T follicular helper cell (primary cell): Measurements from ENCODE around the gene TCF7L2.

ENCODE experiments used
- DNase-seq: peaks from one replicate; pipeline ENCODE4 v3.0.0-alpha.2; 2020; ENCODE audit warnings: low read depth

Gene TCF7L2

DNA sequence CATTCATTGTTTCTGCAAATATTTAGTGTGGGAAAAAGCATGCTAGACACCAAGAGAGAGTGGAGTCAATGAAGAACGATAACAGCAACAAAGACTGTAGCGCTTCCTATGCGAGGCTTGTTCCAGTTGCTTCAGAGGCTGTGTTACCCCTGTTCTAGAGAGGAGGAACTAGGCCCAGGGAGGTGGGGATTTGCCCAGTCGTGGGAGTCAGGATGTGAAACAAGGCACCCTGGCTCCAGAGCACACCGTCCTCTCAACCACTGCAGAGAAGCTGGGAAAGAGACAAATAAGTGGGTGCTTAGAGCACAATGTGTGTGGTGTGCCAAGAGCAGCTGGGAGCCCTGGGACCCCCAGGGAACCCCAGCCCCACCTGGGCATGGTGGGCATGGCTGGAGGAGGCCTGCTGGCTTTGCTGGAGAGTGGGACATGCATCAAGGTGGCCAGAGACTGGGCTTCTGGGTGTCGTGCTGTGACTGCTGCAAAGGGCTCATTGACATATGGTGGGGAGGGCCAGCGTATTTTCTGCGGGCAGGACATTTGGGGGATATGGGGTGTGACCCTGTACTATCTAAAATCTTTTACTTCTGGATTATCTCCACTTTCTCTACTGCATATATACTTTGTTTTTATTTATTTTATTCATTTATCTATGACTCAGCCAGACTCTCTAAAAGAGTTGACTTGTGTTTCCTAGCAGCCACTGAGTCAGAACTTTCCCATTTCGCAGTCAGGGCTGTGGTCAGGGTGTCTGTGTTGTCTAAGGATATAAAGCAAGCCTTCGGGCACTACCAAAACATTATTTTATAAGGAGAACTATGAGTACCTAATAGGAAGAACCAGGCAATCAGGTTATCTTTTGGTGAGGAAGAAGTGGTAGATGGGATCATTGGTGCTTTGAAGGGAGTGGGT, 95.4 kb downstream of the TCF7L2 start:
- no peak for DNase-seq

DNA sequence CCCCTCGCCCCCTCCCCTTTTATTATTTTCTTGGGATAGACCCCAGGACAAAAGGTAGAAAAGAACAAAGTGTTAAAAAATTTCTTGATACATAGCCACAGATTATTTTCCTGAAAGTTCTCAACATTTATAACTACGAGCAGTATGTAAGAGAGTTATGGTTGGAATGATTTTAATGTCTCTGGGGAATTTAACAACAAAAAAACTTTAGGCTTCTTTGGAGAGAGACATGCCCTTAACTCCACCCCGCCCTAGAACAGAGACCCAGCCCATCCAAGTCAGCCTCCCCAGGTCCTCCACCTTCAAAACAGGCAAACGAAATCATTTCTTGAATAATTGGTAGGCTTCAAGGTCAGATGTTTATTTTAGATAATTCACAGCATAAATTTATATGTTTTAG, 97.1 kb downstream of the TCF7L2 start:
- DNase-seq: no peak

DNA sequence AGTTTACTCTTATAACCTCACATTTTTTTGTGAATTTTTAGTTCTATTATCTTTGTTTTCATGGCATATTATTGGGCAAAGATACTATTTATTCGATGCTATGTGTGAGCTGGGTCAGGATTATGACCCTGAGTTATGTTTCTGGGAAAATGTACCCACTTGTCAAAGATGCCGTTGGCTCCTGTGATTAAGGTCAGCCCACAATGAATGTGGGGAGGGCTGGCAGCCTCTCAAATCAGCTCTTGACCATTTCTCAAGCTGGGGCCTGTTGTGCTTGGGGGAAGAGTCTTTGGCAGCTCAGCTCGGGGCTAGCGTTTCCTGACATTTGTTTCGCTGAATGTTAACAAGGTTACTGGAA, 97.5 kb downstream of the TCF7L2 start:
- DNase-seq: no peak

DNA sequence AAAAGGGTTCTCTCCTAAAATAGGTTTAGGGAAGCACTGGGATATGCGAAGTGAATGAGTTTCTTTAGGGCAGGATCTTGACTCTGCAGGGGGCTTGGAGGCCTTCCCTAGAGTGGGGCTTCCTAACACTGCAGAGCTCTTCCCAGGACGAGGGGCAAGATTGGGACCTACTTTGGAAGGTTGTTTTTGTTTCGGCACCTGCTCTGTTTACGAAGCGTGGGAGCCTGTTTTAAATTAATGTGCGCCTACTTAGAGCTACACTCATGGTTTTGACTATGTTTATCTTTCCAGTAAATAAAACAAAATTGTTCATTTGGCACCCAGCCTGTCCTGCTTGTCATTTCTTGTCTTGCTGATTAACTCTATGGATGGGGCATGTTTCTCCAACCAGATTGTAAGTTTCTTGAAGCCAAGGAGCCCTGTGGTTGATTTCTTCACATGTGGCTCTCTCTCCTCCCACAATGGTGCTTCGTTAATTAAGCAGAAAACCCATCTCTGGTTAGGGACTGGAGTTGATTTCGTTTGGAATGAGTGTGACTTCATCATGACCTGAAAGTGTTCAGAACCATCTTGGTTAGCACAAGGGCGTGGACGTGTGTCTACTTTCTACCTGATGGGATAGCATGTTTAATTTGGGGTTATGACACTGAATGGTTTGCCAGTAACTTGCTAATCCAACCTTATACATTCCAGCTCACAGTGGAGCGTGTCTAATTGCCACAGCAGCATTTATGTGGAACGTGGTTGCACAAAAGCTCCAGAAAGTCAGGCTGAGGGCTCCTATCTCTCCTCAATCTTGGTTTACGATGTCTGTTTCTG, 98.1 kb downstream of the TCF7L2 start:
- no peak for DNase-seq

DNA sequence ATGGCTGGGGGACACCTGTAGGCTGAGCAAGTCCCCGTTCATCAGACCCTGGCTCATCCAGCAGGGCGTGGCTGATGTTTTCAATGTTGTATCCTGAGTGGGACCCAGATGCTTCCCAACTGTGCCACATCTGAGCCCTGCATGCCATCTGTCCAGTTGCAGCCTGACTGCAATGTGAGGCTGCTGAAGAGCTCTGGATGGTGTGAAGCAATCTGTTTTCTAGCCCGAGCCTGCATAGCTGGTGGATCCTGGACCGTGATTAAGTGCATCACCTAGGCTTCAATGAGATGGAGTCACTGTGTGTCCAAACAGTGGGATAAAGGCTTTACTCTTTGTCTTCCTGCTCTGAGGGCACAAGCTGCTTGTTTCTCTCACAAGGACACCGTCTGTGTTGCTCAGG, 99.8 kb downstream of the TCF7L2 start:
- DNase-seq: no peak

DNA sequence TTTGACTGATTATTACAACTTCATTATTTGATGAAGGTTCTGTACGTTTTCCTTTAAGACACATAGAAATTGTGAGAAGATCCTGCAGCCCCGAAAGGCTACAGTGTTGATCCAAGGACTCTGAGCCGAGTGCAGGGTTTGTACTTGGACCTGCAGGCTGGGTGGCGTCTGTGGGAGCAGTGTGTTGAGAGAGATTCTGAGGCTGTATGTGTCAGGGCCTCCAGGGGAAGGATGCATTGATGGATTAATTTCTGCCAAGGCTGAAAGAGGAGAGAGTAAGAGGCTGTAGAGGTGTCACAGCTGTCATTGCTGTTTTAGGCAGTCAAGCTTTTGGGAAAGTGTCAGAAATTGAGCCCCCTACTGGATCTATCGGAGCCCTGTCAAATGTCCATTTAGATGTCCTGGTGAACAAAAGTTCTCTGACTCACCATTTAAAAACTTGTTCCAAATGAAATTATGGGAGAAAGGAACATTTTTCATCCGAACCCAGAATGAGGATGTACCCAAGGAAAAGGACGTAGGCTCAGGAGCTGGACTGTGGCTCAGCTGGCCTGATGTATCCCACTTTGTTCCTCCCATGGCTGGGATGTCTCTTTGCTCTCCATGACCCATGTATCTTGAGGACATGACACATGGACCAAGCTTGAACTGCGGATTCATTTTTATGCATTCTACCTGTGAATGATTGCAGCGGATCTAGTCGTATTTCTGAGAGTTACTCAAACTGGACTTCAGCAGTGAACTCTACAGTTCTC, 102.2 kb downstream of the TCF7L2 start:
- DNase-seq: no peak

DNA sequence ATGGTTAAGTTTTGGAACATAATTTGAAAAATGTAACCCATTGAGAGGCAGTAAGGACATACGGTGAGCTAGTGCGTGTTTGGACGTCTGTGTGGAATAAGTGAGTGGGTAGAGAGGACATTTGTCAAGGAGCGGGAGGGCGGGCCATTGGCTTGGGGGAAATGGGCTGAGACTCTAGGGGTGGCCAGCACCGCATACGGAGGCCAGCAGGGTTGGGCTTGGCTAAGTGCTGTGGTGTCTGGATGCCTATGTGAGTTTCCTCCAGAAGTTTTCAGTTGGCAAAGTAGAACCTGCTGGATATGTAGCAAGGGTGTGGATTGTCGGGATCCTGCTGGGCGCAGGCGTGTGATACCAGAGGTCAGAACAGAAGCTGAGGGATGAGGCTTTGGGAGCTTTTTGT, 103.0 kb downstream of the TCF7L2 start:
- DNase-seq: no peak

DNA sequence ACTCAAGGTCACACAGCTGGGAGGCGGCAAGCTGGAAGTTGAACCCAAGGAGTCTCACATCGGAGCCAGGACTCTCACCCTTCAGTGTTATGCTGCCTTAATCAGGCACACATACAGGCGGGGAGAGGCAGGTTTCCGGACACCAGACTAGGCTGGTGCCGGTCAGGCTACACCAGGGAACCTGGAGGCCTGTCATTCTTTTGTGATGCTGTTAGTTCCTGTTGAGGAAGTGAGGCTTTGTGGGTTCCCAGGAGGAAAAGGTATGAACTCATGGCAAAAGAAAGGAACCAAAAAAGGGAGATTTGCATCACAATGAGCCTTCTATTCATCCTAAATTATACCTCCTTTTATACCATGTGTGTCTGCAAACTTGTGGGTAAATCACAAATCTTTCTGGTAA, 103.8 kb downstream of the TCF7L2 start:
- no peak for DNase-seq

DNA sequence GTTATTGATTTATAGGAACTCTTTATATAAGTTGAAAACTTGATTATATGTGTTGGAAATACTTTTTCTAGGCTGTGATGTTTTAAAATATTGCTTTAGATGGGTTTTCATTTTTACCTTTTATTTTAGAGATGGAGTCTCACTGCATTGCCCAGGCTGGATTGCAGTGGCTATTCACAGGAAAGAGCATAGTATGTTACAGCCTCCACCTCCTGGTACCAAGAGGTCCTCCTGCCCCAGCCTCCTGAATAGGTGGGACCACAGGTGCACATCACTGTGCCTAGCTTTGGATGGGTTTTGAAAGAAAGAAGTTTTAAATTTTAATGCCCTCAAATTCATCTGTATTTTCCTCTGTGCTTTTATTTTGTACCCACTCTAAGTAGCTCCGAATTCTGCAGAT, 105.4 kb downstream of the TCF7L2 start:
- DNase-seq: no peak

DNA sequence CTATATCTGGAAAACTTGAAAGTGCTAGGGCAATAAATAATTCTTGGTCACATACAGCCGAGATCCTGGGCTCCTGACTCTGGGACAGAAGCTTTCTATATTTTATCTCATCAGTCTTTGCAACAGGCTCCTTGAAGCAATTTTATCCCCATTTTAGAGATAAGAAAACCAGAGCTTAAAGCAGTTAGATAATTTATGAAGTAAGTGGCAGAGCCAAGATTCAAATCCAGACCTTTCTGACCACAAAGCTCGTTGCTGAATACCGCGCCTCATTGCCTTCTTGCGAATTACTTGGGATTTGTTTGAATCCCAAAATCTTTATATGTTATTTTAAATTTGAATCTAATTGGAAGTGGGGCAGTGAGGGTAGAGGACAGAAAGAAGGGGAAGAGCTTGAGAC, 106.0 kb downstream of the TCF7L2 start:
- DNase-seq: no peak

DNA sequence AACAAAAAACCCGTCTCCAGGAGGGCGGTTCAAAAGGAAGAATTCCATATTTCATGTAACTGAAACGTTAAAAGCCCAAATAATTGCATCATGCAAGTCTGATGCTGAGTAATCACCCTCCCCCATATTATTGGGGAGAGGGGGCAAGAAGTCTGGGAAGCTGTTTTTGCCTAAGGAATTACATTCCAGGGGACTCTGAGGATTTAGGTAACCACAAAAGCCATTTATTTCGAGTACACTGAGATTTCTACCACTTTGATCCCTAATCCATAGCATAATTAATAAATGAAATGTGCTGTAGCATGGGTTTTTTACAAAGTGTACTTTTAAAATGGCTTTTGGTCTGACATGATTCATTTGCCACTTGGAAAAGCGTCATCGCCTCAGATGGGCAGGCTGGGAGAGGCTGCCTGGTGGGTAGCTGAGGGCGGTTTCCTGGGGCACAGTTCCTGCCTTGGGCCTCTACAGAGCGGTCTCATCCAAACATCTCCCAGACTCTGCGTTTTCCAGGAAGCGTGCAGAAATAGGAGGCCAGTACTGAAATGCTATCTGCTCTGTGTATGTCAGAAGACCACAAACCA, 106.5 kb downstream of the TCF7L2 start:
- DNase-seq: no peak

DNA sequence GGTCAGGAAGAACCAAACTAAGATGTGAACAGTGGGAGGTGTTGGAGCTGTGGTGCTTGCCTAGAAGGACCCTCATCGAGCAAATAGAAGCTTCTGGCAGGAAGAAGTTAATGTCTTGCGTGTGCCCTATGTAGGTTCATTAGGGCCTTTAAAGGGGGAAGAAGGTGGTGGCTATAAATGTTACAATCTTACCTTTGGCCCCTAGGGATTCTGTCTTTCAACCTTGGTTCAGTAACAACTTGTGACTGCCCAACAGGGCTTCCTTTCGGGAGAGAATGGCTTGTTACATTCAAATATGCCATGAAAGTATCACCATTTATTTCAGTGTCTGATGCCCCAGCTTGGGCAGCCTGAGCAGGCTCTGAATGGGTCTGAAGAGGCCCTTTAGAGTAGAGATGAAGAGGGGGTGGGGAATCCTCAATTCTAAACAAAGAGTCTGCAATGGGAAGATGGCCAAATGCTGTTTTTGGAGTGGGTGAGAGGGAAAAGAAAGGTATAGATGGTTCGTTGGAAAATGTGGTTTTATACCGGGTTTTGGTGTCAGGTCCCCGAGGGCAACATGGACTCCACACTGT, 108.0 kb downstream of the TCF7L2 start:
- DNase-seq: no peak

DNA sequence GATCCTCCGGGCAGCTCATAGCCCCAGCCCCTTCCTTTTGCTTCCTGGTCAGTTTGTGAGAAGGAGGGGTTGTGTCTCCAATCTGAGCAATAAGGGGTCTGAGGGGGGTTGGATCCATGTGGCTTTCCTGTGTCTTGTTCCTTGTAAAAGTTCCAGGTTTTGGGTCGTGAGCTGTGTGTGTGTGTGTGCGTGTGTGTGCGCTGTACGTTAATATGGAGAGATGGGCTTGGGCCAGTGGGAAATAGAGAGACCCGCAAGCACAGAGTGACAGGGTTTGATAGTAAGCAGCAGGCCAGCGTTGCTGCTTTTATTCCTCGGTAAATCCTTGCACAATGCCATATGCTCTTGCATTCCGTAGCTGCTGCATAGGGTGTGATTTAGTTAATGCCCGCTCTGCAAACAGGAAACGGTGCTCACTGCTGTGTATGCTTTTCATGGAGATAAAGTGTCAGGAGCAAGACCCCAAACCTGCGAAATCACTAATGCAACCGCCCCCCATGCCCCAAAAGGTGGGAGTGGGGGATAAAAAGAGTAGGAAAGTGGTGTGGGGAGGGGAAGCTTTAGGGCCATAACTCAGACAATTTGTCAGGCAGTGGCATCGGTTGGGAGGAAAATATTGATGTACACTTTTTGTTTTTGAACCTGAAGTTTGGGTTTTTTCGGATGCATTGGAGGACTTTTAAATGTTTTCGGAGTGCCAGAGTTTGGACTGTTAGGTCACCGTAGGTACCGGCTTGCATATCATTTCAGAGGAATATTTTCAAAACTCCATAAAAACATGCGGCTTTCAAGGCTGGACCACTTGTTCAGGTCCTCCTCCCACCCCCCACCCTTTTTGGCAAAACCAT, 108.7 kb downstream of the TCF7L2 start:
- DNase-seq: no peak

DNA sequence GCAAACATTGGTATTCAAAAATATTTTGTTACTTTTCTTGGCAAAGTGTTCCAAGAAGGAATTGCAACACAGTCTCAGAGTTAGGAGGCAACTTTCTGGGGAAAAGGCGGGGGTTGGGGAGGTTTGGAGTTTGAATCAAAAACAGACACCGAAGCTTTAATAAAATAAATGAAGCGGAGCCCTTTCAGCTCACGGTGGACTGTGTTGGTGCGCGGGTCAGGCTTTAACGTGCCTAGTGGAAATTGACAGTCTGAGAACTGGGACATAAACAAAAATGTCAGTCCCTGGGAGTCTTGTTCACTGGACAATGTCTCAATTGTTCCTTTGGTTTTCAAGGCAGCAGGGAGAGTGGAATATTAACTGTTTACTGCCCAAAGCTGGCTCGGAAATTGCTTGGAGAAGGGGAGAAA, 109.3 kb downstream of the TCF7L2 start:
- DNase-seq: no peak

DNA sequence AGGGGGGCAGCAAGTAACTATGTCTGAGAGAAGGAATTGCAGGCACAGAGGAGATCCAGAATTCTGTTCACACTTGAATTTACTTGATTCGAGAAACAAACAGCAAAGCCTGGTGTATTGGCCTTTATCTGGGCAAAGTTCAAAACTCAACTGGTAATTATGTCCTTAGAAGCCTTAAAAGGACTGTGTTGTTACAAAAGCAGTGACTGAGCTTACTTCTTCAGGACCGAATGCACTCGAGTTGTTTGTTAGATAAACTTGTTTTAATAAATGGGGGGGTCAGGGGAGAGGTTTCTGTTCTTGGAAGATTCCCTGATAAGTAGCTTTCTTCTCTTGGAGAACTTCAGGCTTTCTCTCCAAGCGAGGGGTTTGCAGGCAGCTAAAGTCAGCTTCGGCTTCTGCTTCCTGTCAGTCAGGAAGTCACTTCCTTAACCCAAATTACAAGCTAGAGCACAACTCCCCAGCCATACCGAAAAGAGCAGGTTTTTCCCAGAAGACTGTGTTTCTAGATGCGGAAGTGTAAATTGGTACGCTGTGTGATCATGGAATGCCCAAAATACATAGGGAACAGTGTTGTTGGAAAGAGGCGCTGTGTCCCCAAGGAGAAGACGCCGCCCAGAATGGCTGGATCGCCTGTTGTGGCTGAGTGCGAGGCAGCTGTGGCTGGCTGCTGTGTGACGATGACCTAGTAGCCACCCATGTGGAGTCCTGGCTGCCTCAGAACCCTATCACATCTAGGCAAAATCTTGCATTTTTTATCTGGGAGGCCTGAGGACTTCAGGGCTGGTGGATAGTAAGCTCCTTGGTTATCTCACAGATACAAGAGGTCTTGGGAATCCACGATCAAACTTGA, 110.4 kb downstream of the TCF7L2 start:
- DNase-seq: no peak

DNA sequence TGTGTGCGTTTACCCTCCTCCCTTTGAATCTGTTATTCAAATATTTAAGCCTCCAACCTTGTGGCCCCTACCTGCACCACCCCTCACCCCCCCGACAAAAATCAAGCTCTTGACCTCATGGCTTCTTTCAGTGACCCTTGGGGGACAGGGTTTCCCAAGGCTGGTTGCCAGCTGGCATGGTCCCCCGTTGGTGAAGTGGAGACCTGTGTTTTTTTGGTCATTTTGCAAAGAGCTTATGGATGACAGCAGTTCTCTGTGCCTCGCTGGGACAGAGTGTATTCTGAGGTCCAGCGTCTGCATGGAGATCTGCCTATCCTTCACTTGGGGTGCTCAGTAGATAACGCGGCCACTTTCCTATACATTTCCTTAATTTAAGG, 111.0 kb downstream of the TCF7L2 start:
- no peak for DNase-seq

DNA sequence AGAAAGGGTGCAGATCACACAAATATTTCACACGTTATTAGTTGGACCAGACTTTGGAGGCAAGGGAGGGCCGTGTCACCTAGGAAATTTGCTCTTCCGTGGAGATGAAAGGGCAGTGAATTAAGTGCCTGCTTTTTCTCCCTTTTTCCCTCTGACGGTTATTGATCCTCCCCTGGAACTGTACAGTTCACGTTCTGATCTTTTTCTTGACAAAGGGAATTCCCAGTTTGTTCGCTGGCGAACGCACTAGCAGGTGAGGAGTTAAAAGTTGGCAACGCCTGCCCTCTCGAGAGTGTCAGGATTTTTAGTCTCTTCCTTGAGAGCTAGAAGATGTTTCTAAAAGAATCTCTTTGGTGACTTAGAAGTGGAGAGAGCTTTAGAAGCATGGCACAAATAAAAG, 111.5 kb downstream of the TCF7L2 start:
- DNase-seq: no peak

DNA sequence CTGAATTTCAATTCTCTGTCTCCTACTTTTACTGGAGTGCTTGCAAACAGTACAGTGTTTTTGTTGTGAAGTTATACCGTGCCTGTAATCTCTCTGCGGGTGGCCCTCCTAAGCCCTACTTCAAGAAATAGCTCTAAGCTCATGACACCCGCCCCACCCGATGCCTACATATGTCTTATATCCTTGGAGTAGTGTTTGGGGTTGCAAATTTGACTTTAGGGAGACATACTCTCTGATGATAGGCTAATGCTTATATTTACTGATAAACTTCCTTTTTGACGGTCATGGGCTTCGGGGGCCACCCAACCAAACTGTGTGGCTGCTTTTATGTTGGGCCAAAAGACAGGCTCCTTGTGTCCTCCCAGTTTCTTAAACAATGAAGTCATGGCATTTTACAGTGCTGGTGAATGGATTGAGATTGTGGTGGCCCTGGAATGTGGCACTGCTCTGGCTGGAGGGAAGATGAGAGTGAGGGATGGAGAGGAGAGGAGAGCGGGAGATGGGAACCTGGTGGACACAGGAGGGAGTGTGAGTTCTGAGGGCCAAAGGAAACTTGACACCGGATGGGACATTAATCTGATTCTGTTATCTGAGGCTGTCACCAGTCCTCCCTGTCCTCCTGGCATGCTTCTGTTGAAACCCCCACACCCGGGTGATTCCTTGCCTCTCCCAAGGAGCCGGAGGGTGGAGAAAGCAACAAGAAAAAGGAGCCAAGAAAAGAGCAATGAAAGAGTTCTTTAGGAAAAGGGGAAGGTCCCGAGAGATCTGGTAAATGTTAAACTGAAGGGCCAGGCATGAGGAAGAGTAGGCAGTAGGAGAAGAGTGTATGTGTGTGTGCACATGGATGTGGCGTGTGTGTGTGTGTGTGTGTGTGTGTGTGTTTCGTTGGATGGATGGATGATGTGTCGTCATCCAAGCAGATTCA, 113.3 kb downstream of the TCF7L2 start:
- DNase-seq: no peak

DNA sequence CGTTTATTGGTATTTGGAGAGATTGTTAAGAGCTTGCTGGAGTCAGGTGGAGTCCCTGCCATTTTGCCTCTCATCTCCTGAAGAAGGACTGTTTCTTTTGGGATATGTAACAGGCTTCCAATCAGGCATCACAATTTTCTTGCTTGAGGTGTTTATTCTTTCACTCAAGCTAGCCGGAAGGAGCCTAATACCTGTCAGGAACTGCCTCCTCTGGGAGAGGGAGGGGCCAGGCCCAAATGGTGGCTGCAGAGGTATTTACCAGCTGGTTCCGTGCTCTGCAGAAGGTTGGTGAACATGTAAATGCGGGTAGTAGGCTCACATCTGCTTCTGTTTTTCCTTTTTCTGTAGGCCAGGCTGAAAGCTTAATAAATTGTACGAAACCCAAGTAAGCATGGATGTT, 114.0 kb downstream of the TCF7L2 start:
- no peak for DNase-seq
